HG03575 (cell line): Measurements from ENCODE around the gene DRC3.
"Not testable (repeated sequence)": the region's sequence is repeated elsewhere in the genome, so short reads cannot be mapped to it uniquely, and the experiment has no call there.

Source experiments
- ATAC-seq: cut with Tn5 transposase; IDR thresholded peaks from one replicate; pipeline ENCODE4 v1.9.1; 2021; ENCODE audit not compliant: unreplicated experiment, insufficient number of reproducible peaks, low FRiP score; ENCODE audit errors: extremely low read depth

DRC3 gene

GRCh38 chr17:17985555-17985954 lies 12.9 kb downstream of the DRC3 start:
- ATAC-seq, result no peak

GRCh38 chr17:17987187-17987896 lies 14.7 kb downstream of the DRC3 start:
- ATAC-seq, result no peak

- ATAC-seq, result no peak
Observed at GRCh38 chr17:17987901-17988300, 15.2 kb downstream of the DRC3 start.

GRCh38 chr17:17988427-17988945 lies 15.8 kb downstream of the DRC3 start:
- no peak for ATAC-seq

GRCh38 chr17:17989081-17989480 lies 16.4 kb downstream of the DRC3 start:
- ATAC-seq, result no peak

GRCh38 chr17:17989618-17990017 lies 17.0 kb downstream of the DRC3 start:
- ATAC-seq, result no peak

- ATAC-seq, result no peak
Observed at GRCh38 chr17:17990282-17990681, 17.6 kb downstream of the DRC3 start.

GRCh38 chr17:17993366-17993765 lies 20.7 kb downstream of the DRC3 start:
- no peak for ATAC-seq

- no peak for ATAC-seq
Observed at GRCh38 chr17:17993852-17994251, 21.2 kb downstream of the DRC3 start.

- no peak for ATAC-seq
Observed at GRCh38 chr17:17994271-17995069, 21.8 kb downstream of the DRC3 start.

- not testable (repeated sequence) for ATAC-seq
Observed at GRCh38 chr17:17995887-17996286, 23.2 kb downstream of the DRC3 start.

- ATAC-seq, result no peak
Observed at GRCh38 chr17:17998934-17999333, 26.3 kb downstream of the DRC3 start.

GRCh38 chr17:17999364-18000029 lies 26.8 kb downstream of the DRC3 start:
- ATAC-seq, result no peak

GRCh38 chr17:18000030-18000408 lies 27.4 kb downstream of the DRC3 start:
- ATAC-seq, result no peak

GRCh38 chr17:18002171-18002570 lies 29.5 kb downstream of the DRC3 start:
- no peak for ATAC-seq

- no peak for ATAC-seq
Observed at GRCh38 chr17:18004345-18004744, 31.7 kb downstream of the DRC3 start.

- no peak for ATAC-seq
Observed at GRCh38 chr17:18004884-18005305, 32.2 kb downstream of the DRC3 start.

- ATAC-seq, result no peak
Observed at GRCh38 chr17:18005496-18005895, 32.8 kb downstream of the DRC3 start.

GRCh38 chr17:18006495-18007239 lies 34.0 kb downstream of the DRC3 start:
- ATAC-seq, result no peak
